ENCODE data around the gene NDUFAF4. TPM values are rescaled to one million over a fixed set of nuclear protein-coding genes. Genes with fewer than 3 reads are reported as not detected.

NDUFAF4 gene
- total and polyA plus RNA-seq, 2 of the 8 experiments (the other 6 are each of a cell fraction or from before 2014, with no cell fraction given): 21.9 to 84.4 TPM

DNA sequence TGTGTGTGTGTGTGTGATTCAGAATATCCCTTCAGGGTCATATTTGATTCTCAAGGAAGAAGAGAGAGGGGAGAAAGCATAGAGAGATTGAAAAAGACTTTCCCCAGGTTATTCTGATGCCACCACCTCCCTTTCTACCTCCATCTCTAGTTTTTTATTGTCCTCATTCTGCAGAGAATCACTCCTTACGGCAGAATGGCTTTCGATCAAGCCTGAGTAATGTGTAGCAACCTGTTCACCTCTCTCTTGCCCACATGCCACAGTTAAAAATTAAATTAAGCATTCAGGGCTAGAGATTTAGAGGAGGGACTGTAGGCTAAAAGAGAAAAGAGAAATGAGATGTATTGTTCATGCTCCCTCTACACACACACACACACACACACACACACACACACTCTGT, 45.0 kb upstream of the NDUFAF4 start:
- no peak overlapping the region for H3K27ac ChIP-seq (ENCODE audit: low read depth, low read length)
- FAIRE-seq (no peak), DNase-seq (ENCODE audit: low read depth in 1 of 2, low spot score in 2 of 2) (no peak)
- no peak overlapping the region for H3K4me3 ChIP-seq (ENCODE audit: extremely low read depth in 1 of 4, insufficient read depth in 2 of 4, low read depth in 3 of 4, low read length in 4 of 4)
- H3K27me3 ChIP-seq (replicated peaks in 1 of 4; ENCODE audit: control insufficient read depth in 3 of 4, extremely low read depth in 1 of 4, insufficient read depth in 3 of 4, low read length in 3 of 4): peaks cover 0 to 1% (median 0%) of the 10 kb centered on the region in 4 experiments; a peak in 1 of 7 replicates
- H3K79me1 ChIP-seq (ENCODE audit: low read depth, low read length): no peaks in the 10 kb centered on the region
- H4K20me1 ChIP-seq (replicated peaks in 1 of 2; ENCODE audit: control insufficient read depth in 1 of 2, insufficient read depth in 2 of 2, low read length in 2 of 2): no peaks in the 10 kb centered on the region
- no peak overlapping the region for H3K4ac ChIP-seq (replicated peaks; ENCODE audit: insufficient read length, low read depth, low read length)
- no peaks in the 10 kb centered on the region for H3K9me3 ChIP-seq (ENCODE audit: insufficient read depth in 2 of 2, low read depth in 1 of 2, low read length in 1 of 2)
- H2BK5ac ChIP-seq (ENCODE audit: low read depth, low read length): no peak overlapping the region
- no peaks in the 10 kb centered on the region for H3K79me2 ChIP-seq (ENCODE audit: control insufficient read depth in 1 of 2, insufficient read depth in 2 of 2, low read length in 2 of 2)
- H2BK15ac ChIP-seq (ENCODE audit: low read length): no peak overlapping the region
- H3K56ac ChIP-seq (replicated peaks; ENCODE audit: insufficient read length, low read depth, low read length): peak overlapping the region; percentile 52
- CTCF ChIA-PET (ENCODE audit: partially characterized antibody): interaction anchor here (1.2 kb wide), 1 partner anchor 9 kb away, joined by 6 read pairs; no protein-coding TSS in a partner anchor
- no peak overlapping the region for H2BK12ac ChIP-seq (ENCODE audit: low read depth, low read length)
- H3K23ac ChIP-seq (ENCODE audit: insufficient read length): no peak overlapping the region
- no peak overlapping the region for H2BK20ac ChIP-seq (ENCODE audit: low read length)
- no peak overlapping the region for H4K91ac ChIP-seq (replicated peaks; ENCODE audit: insufficient read length, low read length)
- no peak overlapping the region for H4K8ac ChIP-seq (ENCODE audit: extremely low read depth, insufficient read depth, low read length)
- no peak overlapping the region for H2AK5ac ChIP-seq (ENCODE audit: low read depth, low read length)
- TF ChIP-seq KDM5A (IDR thresholded peaks at IDR 0.05; ENCODE audit: low read length) (no peak), GABPA (IDR thresholded peaks at IDR 0.05; ENCODE audit: borderline replicate concordance, insufficient read depth, low read length) (no peak), CHD1 (IDR thresholded peaks at IDR 0.05; ENCODE audit: low read depth, low read length) (no peak), TBP (IDR thresholded peaks at IDR 0.05; ENCODE audit: low read depth, low read length) (no peak), JUND (IDR thresholded peaks at IDR 0.05; ENCODE audit: low read length) (no peak)
- no peak overlapping the region for H2BK120ac ChIP-seq (replicated peaks; ENCODE audit: low read depth, low read length)
- H3K14ac ChIP-seq (ENCODE audit: insufficient read length): no peak overlapping the region
- 88% methylated on average over 2 of the region's 2 CpGs; no CpG with 5 or more reads in 1 of the 2 experiments for WGBS, 2 experiments (ENCODE audit: extremely low coverage in 1 of 2, insufficient coverage in 1 of 2, insufficient read length in 1 of 2, insufficient replicate concordance in 2 of 2, low coverage in 1 of 2, low lambda C conversion rate in 2 of 2, missing lambda C conversion rate in 1 of 2)
- POLR2A ChIA-PET (ENCODE audit: partially characterized antibody): no interaction called here
- H3K18ac ChIP-seq (ENCODE audit: extremely low read depth, low read length): no peak overlapping the region
- H2AFZ ChIP-seq (ENCODE audit: low read length): no peak overlapping the region
- no peak overlapping the region for H3K9ac ChIP-seq (replicated peaks in 1 of 4; ENCODE audit: extremely low read depth in 1 of 4, low read depth in 3 of 4, low read length in 3 of 4)
- H4K5ac ChIP-seq (ENCODE audit: insufficient read length, low read depth, low read length): no peak overlapping the region
- no peaks in the 10 kb centered on the region for H3K36me3 ChIP-seq (ENCODE audit: control insufficient read depth in 2 of 4, insufficient read depth in 4 of 4, low read length in 3 of 4)
- peaks cover 0 to 3% (median 0%) of the 10 kb centered on the region in 4 experiments; a peak in 2 of 7 replicates for H3K4me1 ChIP-seq (replicated peaks in 1 of 4; ENCODE audit: control insufficient read depth in 3 of 4, insufficient read depth in 4 of 4, low read length in 3 of 4)
- no peaks in the 10 kb centered on the region; the same call in 1 of the 2 replicates for H3K23me2 ChIP-seq (ENCODE audit: low read depth, low read length)
- H3K4me2 ChIP-seq (ENCODE audit: insufficient read depth in 1 of 2, low read depth in 2 of 2, low read length in 2 of 2): no peak overlapping the region

All from H1 (cell line).